PC-3 (cell line): ENCODE results near the gene FFAR1. TPM values are rescaled to one million over a fixed set of nuclear protein-coding genes. Genes with fewer than 3 reads are reported as not detected.

ENCODE experiments used
- ATAC-seq: fragments of 200-7000 bp; cut with Tn5 transposase; 2 replicates; pipeline ENCODE4 v1.9.1; 2020; ENCODE audit warnings: mild to moderate bottlenecking, moderate library complexity
- Bru-seq: library from RNA; stranded (reverse); fragments of 400-500 nt; gene quantifications from one replicate; lab custom pipeline; 2021; lab: Mats Ljungman, UMichigan
- BruChase-seq, 2 experiments: library from RNA; stranded (reverse); fragments of 400-500 nt; gene quantifications; one replicate each; lab custom pipeline; 2021; lab: Mats Ljungman, UMichigan
- BruUV-seq: library from RNA; stranded (reverse); fragments of 400-500 nt; replicated peaks from 2 replicates; lab custom pipeline; 2021; lab: Mats Ljungman, UMichigan
- CTCF ChIA-PET: fragments of 300-600 bp; sonication (Branson Sonifier 250); formaldehyde crosslinking; loops from one replicate; lab custom pipeline; 2022; ENCODE audit warnings: antibody characterized with exemption; lab: Charles Lee
- POLR2A ChIA-PET: fragments of 300-600 bp; sonication (Branson Sonifier 250); formaldehyde crosslinking; loops from one replicate; lab custom pipeline; 2022; ENCODE audit warnings: antibody characterized with exemption; ENCODE audit not compliant: unreplicated experiment; lab: Charles Lee
- DNase-seq: peaks from one replicate; pipeline ENCODE4 v3.0.0-alpha.2; 2015
- H2AFZ ChIP-seq: fragments of 300-600 bp; sonication (generic); 2 replicates; pipeline ENCODE4 v1.6.0; 2016; ENCODE audit warnings: antibody characterized with exemption, low read length
- H3F3A ChIP-seq: fragments of 300-600 bp; sonication (generic); one replicate; pipeline ENCODE4 v1.6.0; 2017; ENCODE audit warnings: antibody characterized with exemption, low read length, control low read depth, mild to moderate bottlenecking; ENCODE audit not compliant: unreplicated experiment
- H3K27ac ChIP-seq: fragments of 300-600 bp; sonication (generic); 2 replicates; pipeline ENCODE4 v1.5.1; 2016; ENCODE audit warnings: mild to moderate bottlenecking, low read length
- H3K27me3 ChIP-seq: fragments of 300-600 bp; sonication (generic); 2 replicates; pipeline ENCODE4 v1.6.1; 2016; ENCODE audit warnings: low read length, mixed read lengths
- H3K36me3 ChIP-seq: fragments of 300-600 bp; sonication (generic); 2 replicates; pipeline ENCODE4 v1.6.1; 2016; ENCODE audit warnings: low read depth, mixed run types, low read length, mixed read lengths
- H3K4me1 ChIP-seq: fragments of 300-600 bp; sonication (generic); 2 replicates; pipeline ENCODE4 v1.5.1; 2016; ENCODE audit warnings: low read length; ENCODE audit not compliant: insufficient read depth
- H3K4me2 ChIP-seq: fragments of 300-600 bp; sonication (generic); 2 replicates; pipeline ENCODE4 v1.6.0; 2016; ENCODE audit warnings: low read length
- H3K4me3 ChIP-seq: fragments of 300-600 bp; sonication (generic); 2 replicates; pipeline ENCODE4 v1.5.1; 2016; ENCODE audit warnings: mild to moderate bottlenecking, low read length, mixed read lengths
- H3K79me2 ChIP-seq: fragments of 300-600 bp; sonication (generic); 2 replicates; pipeline ENCODE4 v1.6.1; 2017; ENCODE audit warnings: low read length, mixed read lengths
- H3K9ac ChIP-seq: fragments of 300-600 bp; sonication (generic); 2 replicates; pipeline ENCODE4 v1.6.0; 2016; ENCODE audit warnings: mild to moderate bottlenecking, low read length
- H3K9me2 ChIP-seq: fragments of 300-600 bp; sonication (generic); replicated peaks from 2 replicates; pipeline ENCODE4 v1.6.1; 2016; ENCODE audit warnings: mixed run types, low read length, mixed read lengths
- H3K9me3 ChIP-seq: fragments of 300-600 bp; sonication (generic); 2 replicates; pipeline ENCODE4 v1.6.1; 2016; ENCODE audit warnings: low read length, mixed read lengths
- H4K20me1 ChIP-seq: fragments of 300-600 bp; sonication (generic); 2 replicates; pipeline ENCODE4 v1.6.1; 2016; ENCODE audit warnings: low read length, mixed read lengths
- EZH2 ChIP-seq: fragments of 300-600 bp; sonication (generic); IDR thresholded peaks from one replicate; pipeline ENCODE4 v1.6.1; 2017; ENCODE audit warnings: antibody characterized with exemption, mild to moderate bottlenecking, low read length; ENCODE audit not compliant: unreplicated experiment
- EZH2phosphoT487 ChIP-seq: fragments of 300-600 bp; sonication (generic); IDR thresholded peaks from 2 replicates; pipeline ENCODE4 v1.6.1; 2018; ENCODE audit warnings: mild to moderate bottlenecking, antibody characterized with exemption, low read length, borderline replicate concordance
- intact Hi-C: fragments of 100-400 bp; cut with micrococcal nuclease; formaldehyde crosslinking; loops from 2 replicates; pipeline ENCODE4 v1.9.0; 2023
- long read RNA-seq: library from polyadenylated mRNA; unstranded; transcript quantifications from one replicate; pipeline ENCODE4 v2.0.0, GENCODE V29; 2021; ENCODE audit not compliant: unreplicated experiment
- total RNA-seq: library from RNA; depleted of rRNA; stranded (reverse); fragments of >200 nt; gene quantifications from 2 replicates; pipeline ENCODE4 v1.2.3, GENCODE V29; 2014; rRNA removed
- TF ChIP-seq, protein P1 (sequence below): fragments of 300-600 bp; sonication (generic); conservative IDR thresholded peaks from 2 replicates; pipeline ENCODE4 v1.5.1; 2017; ENCODE audit warnings: antibody characterized with exemption, low read depth, mild to moderate bottlenecking, low read length

The FFAR1 gene, protein sequence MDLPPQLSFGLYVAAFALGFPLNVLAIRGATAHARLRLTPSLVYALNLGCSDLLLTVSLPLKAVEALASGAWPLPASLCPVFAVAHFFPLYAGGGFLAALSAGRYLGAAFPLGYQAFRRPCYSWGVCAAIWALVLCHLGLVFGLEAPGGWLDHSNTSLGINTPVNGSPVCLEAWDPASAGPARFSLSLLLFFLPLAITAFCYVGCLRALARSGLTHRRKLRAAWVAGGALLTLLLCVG (N-terminal part only)
- total RNA-seq (not detected in 2 replicates), Bru-seq, nascent RNA (not detected), BruChase-seq, experiment 1, labeled RNA remaining after a 6-hour chase (not detected), BruChase-seq, experiment 2, labeled RNA remaining after a 2-hour chase (not detected)
- long read RNA-seq = 0 reads

DNA sequence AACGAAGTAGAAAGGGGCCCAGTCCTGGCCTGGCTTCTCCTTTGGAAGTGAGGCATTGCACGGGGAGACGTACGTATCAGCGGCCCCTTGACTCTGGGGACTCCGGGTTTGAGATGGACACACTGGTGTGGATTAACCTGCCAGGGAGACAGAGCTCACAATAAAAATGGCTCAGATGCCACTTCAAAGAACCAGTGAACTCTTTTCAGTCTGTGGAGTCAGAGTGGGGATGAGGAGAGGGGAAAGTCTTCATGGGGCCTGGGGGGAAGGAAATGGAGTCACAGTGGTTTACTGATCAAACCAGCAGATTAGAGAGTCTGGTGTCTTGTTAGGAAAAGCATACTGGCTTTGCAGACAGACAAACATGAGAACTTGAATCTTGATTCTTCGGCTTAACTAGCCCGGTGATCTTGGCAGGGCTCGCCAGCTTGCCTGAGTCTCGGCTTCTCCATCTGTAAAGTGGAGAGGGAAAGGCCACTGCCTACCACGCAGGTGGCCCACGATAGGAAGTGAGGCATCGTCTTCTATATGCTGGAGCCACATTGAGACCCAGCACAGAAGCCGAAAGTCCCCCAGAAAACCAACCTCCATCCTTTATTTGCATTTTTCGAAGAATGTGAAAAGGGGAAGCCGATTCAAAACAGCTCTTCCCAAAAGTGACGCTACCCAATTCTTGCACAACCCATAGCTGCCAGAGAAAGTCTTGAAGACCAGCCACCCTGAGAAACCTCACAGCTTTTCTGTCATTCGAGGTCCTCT, at the start of gene FFAR1:
FFAR1 (plus strand) TSS at position 732 of the 759 bp plus-strand sequence. CDS start 3,650 bp downstream, outside the sequence.
- Histone ChIP-seq H3K4me1 (no peaks in the 10 kb centered on the region), H3K4me3 (no peak within 1 kb of the TSS), H3K79me2 (no peaks in the 10 kb centered on the region), H4K20me1 (no peaks in the 10 kb centered on the region), H3K27me3 (peaks cover 21% of the 10 kb centered on the region; the same call in 1 of the 2 replicates), H3K27ac (no peak within 1 kb of the TSS), H3K9me2 (no peaks in the 10 kb centered on the region), H3K4me2 (no peak within 1 kb of the TSS), H3K36me3 (no peaks in the 10 kb centered on the region), H3K9me3 (no peaks in the 10 kb centered on the region), H3F3A (no peaks in the 10 kb centered on the region), H3K9ac (no peak within 1 kb of the TSS), H2AFZ (no peak within 1 kb of the TSS)
- BruUV-seq = no TSS peak
- ATAC-seq (no peak), DNase-seq (no peak)
- ChIA-PET CTCF (no interaction called here), POLR2A (no interaction called here)
- TF ChIP-seq EZH2phosphoT487 (no peak), EZH2 (no peak)
- TF ChIP-seq, protein P1, sequence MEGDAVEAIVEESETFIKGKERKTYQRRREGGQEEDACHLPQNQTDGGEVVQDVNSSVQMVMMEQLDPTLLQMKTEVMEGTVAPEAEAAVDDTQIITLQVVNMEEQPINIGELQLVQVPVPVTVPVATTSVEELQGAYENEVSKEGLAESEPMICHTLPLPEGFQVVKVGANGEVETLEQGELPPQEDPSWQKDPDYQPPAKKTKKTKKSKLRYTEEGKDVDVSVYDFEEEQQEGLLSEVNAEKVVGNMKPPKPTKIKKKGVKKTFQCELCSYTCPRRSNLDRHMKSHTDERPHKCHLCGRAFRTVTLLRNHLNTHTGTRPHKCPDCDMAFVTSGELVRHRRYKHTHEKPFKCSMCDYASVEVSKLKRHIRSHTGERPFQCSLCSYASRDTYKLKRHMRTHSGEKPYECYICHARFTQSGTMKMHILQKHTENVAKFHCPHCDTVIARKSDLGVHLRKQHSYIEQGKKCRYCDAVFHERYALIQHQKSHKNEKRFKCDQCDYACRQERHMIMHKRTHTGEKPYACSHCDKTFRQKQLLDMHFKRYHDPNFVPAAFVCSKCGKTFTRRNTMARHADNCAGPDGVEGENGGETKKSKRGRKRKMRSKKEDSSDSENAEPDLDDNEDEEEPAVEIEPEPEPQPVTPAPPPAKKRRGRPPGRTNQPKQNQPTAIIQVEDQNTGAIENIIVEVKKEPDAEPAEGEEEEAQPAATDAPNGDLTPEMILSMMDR = no peak
- intact Hi-C loops = no loop called here

DNA sequence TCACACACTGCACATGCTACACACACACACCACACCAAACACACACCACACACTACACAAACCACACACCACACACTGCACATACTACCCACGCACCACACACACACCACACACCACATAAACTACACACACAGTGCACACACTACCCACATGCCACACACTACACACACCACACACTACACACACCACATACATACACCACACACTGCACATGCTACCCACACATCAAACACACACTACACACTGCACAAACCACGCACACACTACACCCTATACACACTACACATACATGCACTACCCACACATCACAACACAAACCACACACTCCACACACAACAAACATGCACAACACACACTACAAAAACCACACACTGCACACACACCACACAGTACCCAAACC, 49.8 kb upstream of the FFAR1 start:
- Histone ChIP-seq H3K27ac (no peak overlapping the region), H3K4me3 (no peak overlapping the region), H4K20me1 (no peaks in the 10 kb centered on the region), H3K4me2 (no peak overlapping the region), H3K79me2 (no peaks in the 10 kb centered on the region), H3K9me2 (no peaks in the 10 kb centered on the region), H3K9ac (no peak overlapping the region), H3K36me3 (no peaks in the 10 kb centered on the region), H3F3A (no peaks in the 10 kb centered on the region), H3K9me3 (no peaks in the 10 kb centered on the region), H3K4me1 (no peaks in the 10 kb centered on the region), H2AFZ (no peak overlapping the region), H3K27me3 (peaks cover 2% of the 10 kb centered on the region; the same call in 1 of the 2 replicates)
- TF ChIP-seq, protein P1 = no peak
- TF ChIP-seq EZH2 (no peak), EZH2phosphoT487 (no peak)
- ChIA-PET CTCF (no interaction called here), POLR2A (no interaction called here)
- intact Hi-C loops = no loop called here
- DNase-seq (no peak), ATAC-seq (no peak)
- no TSS peak for BruUV-seq

DNA sequence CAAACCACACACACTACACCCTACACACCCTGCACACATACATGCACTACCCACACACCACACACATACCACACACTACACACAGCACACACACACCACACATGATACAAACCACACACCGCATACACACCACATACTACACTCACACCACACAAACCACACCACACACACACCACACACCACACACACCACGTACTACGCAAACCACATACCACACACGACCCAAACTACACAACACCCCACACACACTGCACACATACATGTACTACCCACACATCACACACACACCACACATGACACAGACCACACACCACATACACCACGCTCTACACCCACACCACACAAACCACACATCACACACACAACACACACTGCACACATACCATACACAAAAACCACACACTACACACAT, 49.1 kb upstream of the FFAR1 start:
- POLR2A ChIA-PET = no interaction called here
- Histone ChIP-seq H3K36me3 (no peaks in the 10 kb centered on the region), H3K9me3 (no peaks in the 10 kb centered on the region), H4K20me1 (no peaks in the 10 kb centered on the region), H3K4me1 (no peaks in the 10 kb centered on the region), H3K9ac (no peak overlapping the region), H3K27ac (no peak overlapping the region), H3K27me3 (no peaks in the 10 kb centered on the region), H2AFZ (no peak overlapping the region), H3K4me3 (no peak overlapping the region), H3K9me2 (no peaks in the 10 kb centered on the region), H3K4me2 (no peak overlapping the region), H3F3A (no peaks in the 10 kb centered on the region), H3K79me2 (no peaks in the 10 kb centered on the region)
- ATAC-seq = no peak
- intact Hi-C loops = no loop called here
- CTCF ChIA-PET = no interaction called here
- no TSS peak for BruUV-seq
- TF ChIP-seq EZH2 (no peak), EZH2phosphoT487 (no peak)
- TF ChIP-seq, protein P1 = no peak
- no peak for DNase-seq
